Esophagus muscularis mucosa (tissue), 4 donors: ENCODE data around the gene ZFP92. TPM values are rescaled to one million over a fixed set of nuclear protein-coding genes. Genes with fewer than 3 reads are reported as not detected.

Experiments
- DNase-seq: peaks from one replicate; pipeline ENCODE4 v3.0.0-alpha.2; 2017; ENCODE audit errors: extremely low spot score
- H3K27ac ChIP-seq, 4 donors: fragments of 200-600 bp; sonication (generic); replicated peaks in 1 of 4; 1 replicate in 3 of 4; 2 replicates in 1 of 4; pipeline ENCODE4 v1.5.1; 2016 to 2019; ENCODE audit warnings: mild to moderate bottlenecking in 1 of 4
- H3K27me3 ChIP-seq, 4 donors: fragments of 200-600 bp; sonication (generic); one replicate each; pipeline versions ENCODE4 v1.5.1 to v1.6.0; 2016 to 2019
- H3K36me3 ChIP-seq, 4 donors: fragments of 200-600 bp; sonication (generic); one replicate each; pipeline ENCODE4 v1.5.1; 2016 to 2019
- H3K4me1 ChIP-seq, 4 donors: fragments of 200-600 bp; sonication (generic); one replicate each; pipeline ENCODE4 v1.5.1; 2016 to 2019
- H3K4me3 ChIP-seq, 4 donors: fragments of 200-600 bp; sonication (generic); 1 replicate in 2 of 4; 2 replicates in 2 of 4; pipeline ENCODE4 v1.5.1; 2016 to 2019; ENCODE audit warnings: mild to moderate bottlenecking in 4 of 4, moderate library complexity in 1 of 4
- H3K9me3 ChIP-seq, 4 donors: fragments of 200-600 bp; sonication (generic); 1 replicate in 3 of 4; 2 replicates in 1 of 4; pipeline ENCODE4 v1.5.1; 2016 to 2019
- EP300 ChIP-seq: sonication (generic); formaldehyde crosslinking; IDR thresholded peaks from one replicate; pipeline ENCODE4 v1.6.1; 2017; ENCODE audit warnings: antibody characterized with exemption
- POLR2A ChIP-seq: fragments of 450-650 bp; IDR thresholded peaks from one replicate; pipeline ENCODE4 v1.6.1; 2017; ENCODE audit warnings: antibody characterized with exemption, moderate library complexity, mild to moderate bottlenecking, low read depth
- POLR2AphosphoS5 ChIP-seq, 2 donors: sonication (generic); formaldehyde crosslinking; IDR thresholded peaks; one replicate each; pipeline ENCODE4 v1.6.1; 2017; ENCODE audit warnings: antibody characterized with exemption in 2 of 2
- WGBS: methylation state at CpG from one replicate; pipeline ENCODE4 v1.1.5; 2018; 5-methylcytosine and 5-hydroxymethylcytosine counted together
- intact Hi-C: fragments of 100-400 bp; cut with DNase I; formaldehyde crosslinking; loops from one replicate; pipeline ENCODE4 v1.15.1; 2023
- total RNA-seq, 4 donors: library from RNA; depleted of rRNA; stranded (reverse); fragments of >200 nt; gene quantifications; one replicate each; pipeline versions ENCODE4 v1.1.0 to v1.2.1, GENCODE V29; 2016
- TF ChIP-seq, protein P1 (sequence below), 3 experiments: fragments of 200-600 bp in 2 of 3; fragments of 450-650 bp in 1 of 3; sonication (generic) in 2 of 3; IDR thresholded peaks; one replicate each; pipeline ENCODE4 v1.5.1; 2017 to 2019; ENCODE audit warnings: antibody characterized with exemption in 3 of 3, mild to moderate bottlenecking in 2 of 3, moderate library complexity in 1 of 3

The ZFP92 gene
- total RNA-seq, 4 donors from 2014 or later, result 1.2 to 3.2 (median 2.5) TPM

DNA sequence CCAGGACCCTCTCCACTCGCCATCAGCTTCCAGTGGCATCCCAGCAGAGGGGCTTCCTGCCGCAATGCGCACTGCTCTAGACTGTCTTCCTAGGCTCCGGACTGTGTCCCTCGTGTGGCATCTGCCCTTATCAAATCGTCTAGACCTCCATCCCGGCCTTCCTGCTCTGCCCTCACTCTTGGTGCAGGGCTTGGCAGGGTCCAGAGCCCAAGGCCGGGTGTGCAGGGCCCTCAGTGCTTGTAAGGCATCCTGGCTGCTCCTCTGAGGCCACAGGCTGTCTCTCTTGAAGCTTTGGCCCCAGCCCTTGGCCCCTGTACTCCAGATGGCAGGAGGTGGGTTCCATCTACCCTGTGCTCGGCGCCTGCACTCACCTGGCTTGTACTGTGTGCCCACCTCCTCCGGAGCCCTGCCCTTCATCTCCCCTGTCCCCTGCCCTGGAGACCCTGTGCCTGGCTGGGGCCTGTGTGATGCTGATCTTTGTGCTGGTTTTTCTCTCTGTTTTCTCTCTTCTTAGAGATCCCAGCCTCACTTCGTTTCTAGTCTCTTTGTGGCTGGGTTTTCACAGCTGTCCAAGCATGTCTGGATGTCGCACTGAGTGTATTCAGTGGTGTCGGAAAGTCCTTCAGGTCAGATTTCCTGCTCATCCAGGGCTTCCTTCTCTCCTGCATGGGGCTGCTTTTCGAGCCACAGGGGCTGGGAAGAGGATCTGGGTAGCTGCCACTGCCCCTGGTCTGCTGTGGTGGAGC lies 38.3 kb downstream of the ZFP92 start:
- 80% methylated on average over 14 of the region's 15 CpGs for WGBS
- intact Hi-C loops, result no loop called here

DNA sequence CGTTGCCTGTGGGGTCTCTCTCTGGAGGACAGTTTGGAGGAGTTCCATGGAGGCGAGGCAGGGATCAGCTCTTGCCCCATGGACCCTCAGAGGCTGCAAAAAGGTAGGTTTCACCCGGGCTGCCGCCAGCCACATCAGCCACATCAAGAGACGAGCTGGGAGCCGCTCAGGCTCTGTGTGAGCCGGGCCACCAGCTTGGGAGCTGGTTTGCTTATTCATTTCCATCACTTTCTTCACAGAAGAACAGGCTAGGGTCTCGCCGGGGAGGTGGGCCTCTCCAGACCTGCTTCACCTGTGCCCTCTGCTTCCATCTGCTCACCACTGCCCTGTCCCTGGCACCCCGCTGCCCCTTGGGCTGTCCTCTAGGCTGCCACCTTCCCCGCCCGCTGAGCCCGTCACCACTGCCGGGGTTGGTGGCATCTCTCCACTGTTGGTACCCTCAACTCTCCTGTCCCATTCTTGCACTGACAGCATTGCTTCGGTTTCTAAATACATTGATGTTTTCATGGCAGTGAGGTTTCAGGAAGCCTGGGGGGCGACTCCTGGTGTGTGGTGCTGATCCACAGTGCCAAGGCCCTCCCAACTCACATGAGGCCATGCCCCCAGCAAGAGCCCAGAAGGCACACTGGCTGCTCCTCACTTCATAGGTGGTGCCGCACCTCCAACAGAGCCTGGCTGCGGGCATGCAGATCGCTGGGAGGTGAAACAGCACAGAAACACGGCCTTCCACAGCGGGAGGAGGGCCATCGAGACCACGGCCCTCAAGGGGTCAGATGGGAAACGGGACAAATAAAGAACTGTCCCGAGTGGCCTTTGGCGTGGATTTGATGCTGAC lies 39.1 kb downstream of the ZFP92 start:
- H3K4me3 ChIP-seq, result no peak overlapping the region
- intact Hi-C loops, result no loop called here
- no peak overlapping the region for H3K27ac ChIP-seq
- TF ChIP-seq EP300 (no peak), POLR2AphosphoS5 (IDR thresholded peaks at IDR 0.05) (no peak), POLR2A (no peak)
- TF ChIP-seq, protein P1, sequence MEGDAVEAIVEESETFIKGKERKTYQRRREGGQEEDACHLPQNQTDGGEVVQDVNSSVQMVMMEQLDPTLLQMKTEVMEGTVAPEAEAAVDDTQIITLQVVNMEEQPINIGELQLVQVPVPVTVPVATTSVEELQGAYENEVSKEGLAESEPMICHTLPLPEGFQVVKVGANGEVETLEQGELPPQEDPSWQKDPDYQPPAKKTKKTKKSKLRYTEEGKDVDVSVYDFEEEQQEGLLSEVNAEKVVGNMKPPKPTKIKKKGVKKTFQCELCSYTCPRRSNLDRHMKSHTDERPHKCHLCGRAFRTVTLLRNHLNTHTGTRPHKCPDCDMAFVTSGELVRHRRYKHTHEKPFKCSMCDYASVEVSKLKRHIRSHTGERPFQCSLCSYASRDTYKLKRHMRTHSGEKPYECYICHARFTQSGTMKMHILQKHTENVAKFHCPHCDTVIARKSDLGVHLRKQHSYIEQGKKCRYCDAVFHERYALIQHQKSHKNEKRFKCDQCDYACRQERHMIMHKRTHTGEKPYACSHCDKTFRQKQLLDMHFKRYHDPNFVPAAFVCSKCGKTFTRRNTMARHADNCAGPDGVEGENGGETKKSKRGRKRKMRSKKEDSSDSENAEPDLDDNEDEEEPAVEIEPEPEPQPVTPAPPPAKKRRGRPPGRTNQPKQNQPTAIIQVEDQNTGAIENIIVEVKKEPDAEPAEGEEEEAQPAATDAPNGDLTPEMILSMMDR (IDR thresholded peaks at IDR 0.05), result no peak
- no peaks in the 10 kb centered on the region for H3K4me1 ChIP-seq
- no peaks in the 10 kb centered on the region for H3K27me3 ChIP-seq
- H3K36me3 ChIP-seq, result peaks cover 0 to 53% (median 18%) of the 10 kb centered on the region in 4 donors
- 88% methylated on average over 16 of the region's 26 CpGs for WGBS
- H3K9me3 ChIP-seq, result no peaks in the 10 kb centered on the region
- DNase-seq, result no peak

More for the DNA sequence above, 38.3 kb downstream of the ZFP92 start:
- Histone ChIP-seq H3K36me3 (peaks cover 0 to 45% (median 16%) of the 10 kb centered on the region in 4 donors), H3K27ac (no peak overlapping the region), H3K4me3 (no peak overlapping the region), H3K27me3 (no peaks in the 10 kb centered on the region), H3K4me1 (no peaks in the 10 kb centered on the region), H3K9me3 (no peaks in the 10 kb centered on the region)
- no peak for DNase-seq
- TF ChIP-seq, protein P1 (IDR thresholded peaks at IDR 0.05), result no peak
- TF ChIP-seq EP300 (no peak), POLR2A (no peak), POLR2AphosphoS5 (IDR thresholded peaks at IDR 0.05) (no peak)

DNA sequence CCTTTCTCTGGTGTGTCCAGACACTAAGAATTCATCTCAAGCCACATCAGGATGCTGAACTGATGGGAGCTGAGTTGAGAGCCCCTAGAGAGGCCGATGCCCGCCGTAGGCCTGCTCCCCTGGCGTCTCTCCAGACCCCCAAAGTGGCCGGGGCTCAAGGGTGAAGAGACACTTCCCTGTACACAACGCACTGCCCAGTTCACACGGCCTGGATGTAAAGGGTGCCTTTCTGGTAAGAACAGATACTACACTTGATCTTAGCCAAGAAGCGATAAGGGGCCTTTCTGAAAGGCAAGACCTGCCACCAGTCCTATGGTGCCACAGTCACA lies 39.6 kb downstream of the ZFP92 start:
- Histone ChIP-seq H3K36me3 (peaks cover 0 to 58% (median 20%) of the 10 kb centered on the region in 4 donors), H3K4me1 (no peaks in the 10 kb centered on the region), H3K27ac (no peak overlapping the region), H3K9me3 (no peaks in the 10 kb centered on the region), H3K4me3 (no peak overlapping the region), H3K27me3 (no peaks in the 10 kb centered on the region)
- WGBS, result 88% methylated on average over 8 of the region's 8 CpGs
- TF ChIP-seq, protein P1 (IDR thresholded peaks at IDR 0.05), result no peak
- TF ChIP-seq EP300 (no peak), POLR2AphosphoS5 (IDR thresholded peaks at IDR 0.05) (no peak), POLR2A (no peak)
- DNase-seq, result no peak
- intact Hi-C loops, result no loop called here

DNA sequence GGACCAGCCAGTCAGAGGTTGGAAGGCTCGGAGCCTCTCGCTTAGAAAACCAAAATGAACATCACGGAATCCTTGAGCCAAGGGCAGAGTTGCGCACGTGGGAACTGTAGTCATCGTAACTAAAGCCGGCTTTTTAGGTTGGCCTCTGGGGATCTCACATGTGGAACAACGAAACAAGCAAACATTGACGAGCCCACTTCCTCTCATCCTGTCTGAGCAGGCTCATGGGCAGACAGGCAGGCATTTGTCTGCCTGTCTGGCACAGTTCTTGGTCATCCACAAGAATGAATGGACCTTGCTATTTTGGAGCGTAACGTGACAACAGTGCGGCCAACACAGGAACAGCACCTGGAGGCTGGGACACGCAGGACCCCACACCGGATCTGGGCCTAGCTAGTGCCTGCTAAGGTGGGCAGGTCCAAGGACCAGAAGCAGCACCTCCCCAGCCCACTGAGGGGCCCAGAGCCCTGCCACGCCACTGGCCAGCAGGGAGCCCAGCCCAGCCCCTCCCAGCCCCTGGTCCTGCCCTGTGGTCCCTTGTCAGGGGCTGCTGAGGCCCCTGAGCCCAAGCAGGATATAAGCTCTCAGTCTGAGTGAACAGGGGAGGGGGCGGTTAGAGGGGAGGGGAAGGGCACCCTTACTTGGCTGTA lies 43.8 kb downstream of the ZFP92 start:
- 93% methylated on average over 16 of the region's 16 CpGs for WGBS
- no peak for DNase-seq
- H3K36me3 ChIP-seq, result peaks cover 0 to 49% (median 14%) of the 10 kb centered on the region in 4 donors
- intact Hi-C loops, result no loop called here
- H3K27ac ChIP-seq, result no peak overlapping the region
- peaks cover 6 to 22% (median 10%) of the 10 kb centered on the region in 4 donors for H3K4me1 ChIP-seq
- TF ChIP-seq EP300, result no peak
- no peak for TF ChIP-seq POLR2AphosphoS5 (IDR thresholded peaks at IDR 0.05)
- TF ChIP-seq, protein P1 (IDR thresholded peaks at IDR 0.05), result no peak
- no peak for TF ChIP-seq POLR2A
- no peaks in the 10 kb centered on the region for H3K9me3 ChIP-seq
- H3K27me3 ChIP-seq, result no peaks in the 10 kb centered on the region
- H3K4me3 ChIP-seq, result no peak overlapping the region
